Adrenal gland (tissue), 12 donors: Measurements from ENCODE around the gene ASPM. TPM values are rescaled to one million over a fixed set of nuclear protein-coding genes. Genes with fewer than 3 reads are reported as not detected.

Experiments
- DNase-seq, 7 donors: peaks; one replicate each; pipeline ENCODE4 v3.0.0-alpha.2; 2019 to 2020
- H3K27ac ChIP-seq, 5 donors: fragments of 200-600 bp; sonication (generic) in 4 of 5; 1 replicate in 3 of 5; 2 replicates in 2 of 5; pipeline versions ENCODE4 v1.5.1 to v1.8.0; 2016 to 2020; ENCODE audit warnings: mild to moderate bottlenecking in 1 of 5
- H3K27me3 ChIP-seq: fragments of 200-600 bp; 2 replicates; pipeline ENCODE4 v1.8.0; 2021
- H3K36me3 ChIP-seq, 2 donors: fragments of 200-600 bp; replicated peaks in 1 of 2; 1 replicate in 1 of 2; 2 replicates in 1 of 2; pipeline versions ENCODE4 v1.5.1 to v1.8.0; 2018 to 2022
- H3K4me1 ChIP-seq, 2 donors: fragments of 200-600 bp; replicated peaks in 1 of 2; 1 replicate in 1 of 2; 2 replicates in 1 of 2; pipeline versions ENCODE4 v1.5.1 to v1.8.0; 2018 to 2021
- H3K4me3 ChIP-seq, 4 donors: fragments of 200-600 bp; sonication (generic) in 3 of 4; one replicate each; pipeline ENCODE4 v1.5.1; 2016 to 2018
- H3K9me3 ChIP-seq, 3 donors: fragments of 200-600 bp; sonication (generic) in 1 of 3; replicated peaks in 1 of 3; 1 replicate in 2 of 3; 2 replicates in 1 of 3; pipeline versions ENCODE4 v1.5.1 to v1.8.0; 2016 to 2021
- POLR2A ChIP-seq, 2 donors: fragments of 450-650 bp; IDR thresholded peaks; one replicate each; pipeline ENCODE4 v1.6.1; 2017; ENCODE audit warnings: antibody characterized with exemption in 2 of 2, mild to moderate bottlenecking in 2 of 2, moderate library complexity in 1 of 2
- WGBS, 4 donors: extraction: QIAGEN DNeasy Blood & Tissue Kit in 2 of 4; methylation state at CpG; one replicate each; pipeline versions ENCODE4 v1.1.5 to v1.1.7; 2013 to 2017; 5-methylcytosine and 5-hydroxymethylcytosine counted together
- intact Hi-C, 2 donors: fragments of 100-400 bp; cut with DNase I; formaldehyde crosslinking; loops; one replicate each; pipeline versions ENCODE4 v1.14.1 to v1.15.0; 2022 to 2023
- polyA plus RNA-seq, 3 donors: library from polyadenylated mRNA; stranded (reverse); fragments of 200-250 nt in 2 of 3; fragments of 350-450 nt in 1 of 3; fragmentation: Illumina TruSeq in 1 of 3; extraction: RNeasy Lipid Tissue Mini Kit (QIAGEN cat#74804) in 1 of 3; gene quantifications; one replicate each; pipeline ENCODE4 v1.2.3, GENCODE V29; 2013 to 2014
- total RNA-seq, 9 donors: library from RNA; depleted of rRNA in 4 of 9; stranded (reverse); fragments of >200 nt in 4 of 9; fragments of 120-200 nt in 1 of 9; fragmentation: NEBNext Ultra II Directional in 1 of 9; extraction: Animal tissue kit (Norgen Biotek cat#: 25700) in 1 of 9; gene quantifications; one replicate each; pipeline versions ENCODE4 v1.1.0 to v1.2.4, GENCODE V29; 2013 to 2023
- TF ChIP-seq, protein P1 (sequence below), 6 experiments: fragments of 450-650 bp in 4 of 6; fragments of 200-600 bp in 2 of 6; sonication (generic) in 1 of 6; IDR thresholded peaks; 1 replicate in 5 of 6; 2 replicates in 1 of 6; pipeline versions ENCODE4 v1.5.1 to v1.8.0; 2016 to 2021; ENCODE audit warnings: antibody characterized with exemption in 6 of 6, mild to moderate bottlenecking in 2 of 6, moderate library complexity in 1 of 6
- donor health status: healthy with polysubstance abuse.
- donor health status: Bipolar disorder and iron deficiency.
- donor health status: DM: yes; HTN: yes; CAD: no.
- donor health status: DM: no; HTN: no; CAD: no.
- donor health status: DM: no; HTN: no; CAD: no.
- donor health status: DM: yes; HTN: yes; CAD: no.

The ASPM gene
- total and polyA plus RNA-seq, 12 donors = 0.08 to 14.5 (median 0.81) TPM

- DNase-seq = no peak
- Histone ChIP-seq H3K4me1 (no peaks in the 10 kb centered on the region), H3K27ac (no peak overlapping the region), H3K4me3 (no peak overlapping the region), H3K9me3 (no peaks in the 10 kb centered on the region), H3K27me3 (no peaks in the 10 kb centered on the region), H3K36me3 (no peaks in the 10 kb centered on the region)
- intact Hi-C loops = no loop called here
- TF ChIP-seq POLR2A (IDR thresholded peaks at IDR 0.05) = no peak
- TF ChIP-seq, protein P1, sequence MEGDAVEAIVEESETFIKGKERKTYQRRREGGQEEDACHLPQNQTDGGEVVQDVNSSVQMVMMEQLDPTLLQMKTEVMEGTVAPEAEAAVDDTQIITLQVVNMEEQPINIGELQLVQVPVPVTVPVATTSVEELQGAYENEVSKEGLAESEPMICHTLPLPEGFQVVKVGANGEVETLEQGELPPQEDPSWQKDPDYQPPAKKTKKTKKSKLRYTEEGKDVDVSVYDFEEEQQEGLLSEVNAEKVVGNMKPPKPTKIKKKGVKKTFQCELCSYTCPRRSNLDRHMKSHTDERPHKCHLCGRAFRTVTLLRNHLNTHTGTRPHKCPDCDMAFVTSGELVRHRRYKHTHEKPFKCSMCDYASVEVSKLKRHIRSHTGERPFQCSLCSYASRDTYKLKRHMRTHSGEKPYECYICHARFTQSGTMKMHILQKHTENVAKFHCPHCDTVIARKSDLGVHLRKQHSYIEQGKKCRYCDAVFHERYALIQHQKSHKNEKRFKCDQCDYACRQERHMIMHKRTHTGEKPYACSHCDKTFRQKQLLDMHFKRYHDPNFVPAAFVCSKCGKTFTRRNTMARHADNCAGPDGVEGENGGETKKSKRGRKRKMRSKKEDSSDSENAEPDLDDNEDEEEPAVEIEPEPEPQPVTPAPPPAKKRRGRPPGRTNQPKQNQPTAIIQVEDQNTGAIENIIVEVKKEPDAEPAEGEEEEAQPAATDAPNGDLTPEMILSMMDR (IDR thresholded peaks at IDR 0.05) = no peak
- WGBS, 4 donors = 64 to 80% (median 72%) methylated on average over 2 of the region's 2 CpGs
Observed at GRCh38 chr1:197062692-197063091, 83.8 kb downstream of the ASPM start.

- no peaks in the 10 kb centered on the region for H3K9me3 ChIP-seq
- no peaks in the 10 kb centered on the region for H3K27me3 ChIP-seq
- intact Hi-C loops = no loop called here
- no peaks in the 10 kb centered on the region for H3K36me3 ChIP-seq
- DNase-seq = no peak
- TF ChIP-seq, protein P1 (IDR thresholded peaks at IDR 0.05) = no peak
- no peak for TF ChIP-seq POLR2A (IDR thresholded peaks at IDR 0.05)
- H3K4me1 ChIP-seq = no peaks in the 10 kb centered on the region
- H3K27ac ChIP-seq = no peak overlapping the region
- H3K4me3 ChIP-seq = no peak overlapping the region
Observed at GRCh38 chr1:197049100-197049499, 97.4 kb downstream of the ASPM start.

DNA sequence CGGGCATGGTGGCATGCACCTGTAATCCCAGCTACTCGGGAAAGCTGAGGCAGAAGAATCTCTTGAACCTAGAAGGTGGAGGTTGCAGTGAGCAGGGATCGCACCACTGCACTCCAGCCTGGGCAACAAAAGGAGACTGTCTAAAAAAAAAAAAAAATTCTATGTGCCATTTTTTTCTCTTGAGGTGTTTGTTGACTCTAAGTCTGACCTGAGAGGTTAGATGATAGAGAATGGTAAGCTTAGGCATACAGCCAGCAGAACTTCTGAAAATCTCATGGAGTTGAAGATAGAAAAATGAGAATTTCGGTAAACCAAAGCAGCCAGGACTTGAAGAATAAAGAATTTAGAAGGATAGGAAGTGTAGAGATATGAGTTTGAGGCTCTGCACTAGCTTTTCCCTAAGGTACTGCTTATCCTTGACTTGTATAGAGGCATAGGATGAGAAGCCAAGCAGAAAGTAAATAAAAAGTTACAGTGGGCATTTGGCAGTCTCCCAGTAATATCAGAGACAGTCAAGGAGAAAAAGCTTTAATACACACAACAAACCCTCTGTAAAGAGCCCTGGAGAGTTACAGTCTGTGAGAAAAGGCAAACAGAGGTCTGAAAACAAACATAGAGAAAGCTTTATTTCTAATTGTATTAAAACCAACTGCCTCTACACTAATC is 103.7 kb downstream of the ASPM start:
- Histone ChIP-seq H3K36me3 (no peaks in the 10 kb centered on the region), H3K27me3 (no peaks in the 10 kb centered on the region), H3K4me1 (no peaks in the 10 kb centered on the region), H3K4me3 (no peak overlapping the region), H3K27ac (no peak overlapping the region), H3K9me3 (no peaks in the 10 kb centered on the region)
- TF ChIP-seq, protein P1 (IDR thresholded peaks at IDR 0.05) = no peak
- no peak for TF ChIP-seq POLR2A (IDR thresholded peaks at IDR 0.05)
- intact Hi-C loops = no loop called here
- no peak for DNase-seq
- WGBS, 4 donors = 60 to 81% (median 74%) methylated on average over 4 of the region's 4 CpGs

DNA sequence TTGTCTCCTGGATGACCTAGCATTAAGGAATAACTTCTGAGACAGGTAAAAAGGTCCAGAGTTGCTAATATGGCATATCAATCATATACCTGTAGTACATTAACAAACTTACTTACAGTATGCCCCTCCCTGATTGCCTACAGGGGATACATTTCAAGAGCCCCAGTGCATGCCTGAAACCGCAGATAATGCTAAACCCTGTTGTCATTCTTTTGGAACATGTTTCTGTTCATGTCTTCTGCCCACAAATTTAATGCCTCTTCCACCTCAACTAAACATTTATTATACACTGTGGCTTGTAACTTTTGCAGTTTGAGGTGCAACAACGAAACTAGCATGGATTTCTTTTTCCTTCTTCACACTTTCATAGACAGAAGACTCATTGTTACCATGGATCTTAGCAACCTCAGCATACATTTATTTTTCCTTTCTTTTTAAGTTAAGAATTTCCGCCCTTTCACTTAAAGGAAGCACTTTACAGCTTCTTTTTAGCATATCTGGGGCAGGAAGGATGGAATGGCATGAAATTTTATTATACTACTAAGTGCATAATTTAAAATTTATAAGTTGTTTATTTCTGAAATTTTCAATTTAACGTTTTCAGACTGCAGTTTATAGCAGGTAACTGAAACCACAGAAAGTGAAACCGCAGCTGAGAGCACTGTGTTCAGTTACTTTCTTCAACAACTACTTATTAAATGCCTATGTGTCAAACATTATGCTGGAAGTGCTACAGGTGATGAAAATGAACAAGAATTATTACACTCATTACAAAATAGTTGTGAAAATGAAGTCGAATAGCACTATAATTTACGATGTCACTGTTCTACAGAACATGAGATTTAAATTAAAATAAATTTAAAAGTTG is 104.7 kb downstream of the ASPM start:
- Histone ChIP-seq H3K4me1 (no peaks in the 10 kb centered on the region), H3K36me3 (no peaks in the 10 kb centered on the region), H3K4me3 (no peak overlapping the region), H3K27me3 (no peaks in the 10 kb centered on the region), H3K27ac (no peak overlapping the region), H3K9me3 (no peaks in the 10 kb centered on the region)
- 69 to 73% (median 72%) methylated on average over 7 of the region's 7 CpGs for WGBS, 4 donors
- TF ChIP-seq, protein P1 (IDR thresholded peaks at IDR 0.05) = no peak
- TF ChIP-seq POLR2A (IDR thresholded peaks at IDR 0.05) = no peak
- intact Hi-C loops = no loop called here
- DNase-seq = no peak
